Inferior parietal cortex (tissue), 1 donor: Measurements from ENCODE around the gene IZUMO4.

Experiments
- DNase-seq: peaks from one replicate; pipeline ENCODE4 v3.0.0-alpha.2; 2016; ENCODE audit errors: extremely low spot score

Gene IZUMO4

GRCh38 chr19:2145831-2146241 lies 49.1 kb downstream of the IZUMO4 start:
- no peak for DNase-seq

- DNase-seq: no peak
Observed at GRCh38 chr19:2148482-2149135, 51.9 kb downstream of the IZUMO4 start.
